ENCODE measurements around the gene ZIC5. TPM values are rescaled to one million over a fixed set of nuclear protein-coding genes. Genes with fewer than 3 reads are reported as not detected.
"Not testable (repeated sequence)": the region's sequence is repeated elsewhere in the genome, so short reads cannot be mapped to it uniquely, and the experiment has no call there.

ZIC5 gene
- total and polyA plus RNA-seq, 4 donors: 5.7 to 30.5 (median 8.8) TPM

DNA sequence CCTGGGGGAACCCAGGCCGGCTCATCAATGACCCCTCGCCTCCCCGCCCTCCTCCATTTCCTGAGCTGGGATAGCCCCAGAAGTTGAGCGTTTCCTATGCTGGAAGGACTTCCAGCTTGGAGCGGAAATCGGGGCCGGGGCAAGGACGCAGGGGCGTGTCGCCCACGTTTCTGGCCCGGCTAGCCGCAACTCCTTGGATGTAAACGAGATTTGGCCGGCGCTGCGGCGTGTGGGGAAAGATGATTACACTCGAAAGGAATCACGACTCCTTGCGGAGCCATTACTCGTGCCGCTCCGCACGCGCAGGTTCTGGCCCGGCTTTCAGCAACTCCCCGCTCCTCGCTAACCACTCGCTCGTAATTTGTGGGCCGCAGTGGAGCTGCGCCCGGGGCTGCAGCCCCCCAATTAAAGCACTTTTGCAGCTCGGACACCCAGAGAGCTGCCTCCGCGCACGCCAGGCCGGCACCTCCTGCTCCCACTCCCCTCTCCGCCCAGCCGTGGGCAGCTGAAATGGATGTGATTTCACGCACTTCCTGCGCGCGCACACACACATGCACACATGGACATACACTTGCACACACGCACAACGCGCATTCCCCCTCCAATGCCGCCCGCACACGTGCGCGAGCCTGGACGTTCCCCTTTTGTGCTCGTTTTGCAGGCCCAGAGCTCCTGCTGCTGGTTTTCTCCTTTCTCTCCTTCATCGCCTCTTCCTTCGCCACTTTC, 15.7 kb downstream of the ZIC5 start:
- peak in 2 of 6 donors; percentile 77 to 84 for DNase-seq (ENCODE audit: low read depth in 4 of 6, low spot score in 6 of 6)

DNA sequence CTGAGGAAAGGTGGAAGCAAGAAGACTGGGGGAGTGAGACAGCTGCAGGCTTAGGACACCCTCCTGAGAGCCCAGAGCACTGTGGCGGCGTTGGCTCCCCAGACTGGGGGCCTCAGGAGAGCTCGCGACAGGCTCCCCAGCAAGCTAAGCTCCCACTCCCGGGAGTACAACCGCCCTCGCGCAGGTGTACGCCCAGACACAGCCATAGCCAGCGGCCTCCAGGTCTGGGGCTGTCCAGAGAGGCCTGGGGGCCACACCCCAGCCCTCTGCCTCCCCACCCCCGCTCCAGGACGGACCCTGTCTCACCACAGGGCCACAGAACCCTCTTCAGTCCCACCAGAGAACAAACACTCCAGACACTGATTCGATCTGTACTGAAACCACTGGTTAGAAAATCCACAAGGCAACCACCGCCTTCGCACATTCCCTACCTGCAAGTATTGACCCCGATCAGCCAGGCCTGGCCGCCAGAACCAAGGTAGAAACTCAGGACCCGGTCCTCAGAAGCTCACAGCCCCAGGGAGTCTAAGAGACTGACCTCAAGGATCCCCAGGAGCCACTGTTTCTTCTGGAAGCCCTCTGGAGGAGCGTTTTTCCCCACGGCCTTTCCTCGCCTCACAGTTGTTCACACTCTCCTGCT, 16.3 kb downstream of the ZIC5 start:
- peaks cover 49% of the 10 kb centered on the region for H3K4me1 ChIP-seq (ENCODE audit: control insufficient read depth, insufficient read depth, low read length)
- H3K27ac ChIP-seq (ENCODE audit: low read depth, low read length): peak overlapping the region; percentile 78
- no peaks in the 10 kb centered on the region for H3K9me3 ChIP-seq (ENCODE audit: control insufficient read depth, insufficient read depth, low read length)
- no peak for DNase-seq (ENCODE audit: low read depth in 4 of 6, low spot score in 6 of 6)
- WGBS (ENCODE audit: insufficient coverage): 60% methylated on average over 21 of the region's 21 CpGs
- no peaks in the 10 kb centered on the region for H3K36me3 ChIP-seq (ENCODE audit: control insufficient read depth, insufficient read depth, low read length)
- peak overlapping the region; percentile 45 for H3K4me3 ChIP-seq (ENCODE audit: low read depth, low read length)
- H3K27me3 ChIP-seq (ENCODE audit: control insufficient read depth, insufficient read depth, low read length): peaks cover 85% of the 10 kb centered on the region

More for the DNA sequence above, 15.7 kb downstream of the ZIC5 start:
- peak overlapping the region; percentile 45 for H3K4me3 ChIP-seq (ENCODE audit: low read depth, low read length)
- H3K27ac ChIP-seq (ENCODE audit: low read depth, low read length): peak overlapping the region; percentile 78
- no peaks in the 10 kb centered on the region for H3K36me3 ChIP-seq (ENCODE audit: control insufficient read depth, insufficient read depth, low read length)
- peaks cover 85% of the 10 kb centered on the region for H3K27me3 ChIP-seq (ENCODE audit: control insufficient read depth, insufficient read depth, low read length)
- 10% methylated on average over 57 of the region's 57 CpGs for WGBS (ENCODE audit: insufficient coverage)
- H3K4me1 ChIP-seq (ENCODE audit: control insufficient read depth, insufficient read depth, low read length): peaks cover 49% of the 10 kb centered on the region
- H3K9me3 ChIP-seq (ENCODE audit: control insufficient read depth, insufficient read depth, low read length): no peaks in the 10 kb centered on the region

DNA sequence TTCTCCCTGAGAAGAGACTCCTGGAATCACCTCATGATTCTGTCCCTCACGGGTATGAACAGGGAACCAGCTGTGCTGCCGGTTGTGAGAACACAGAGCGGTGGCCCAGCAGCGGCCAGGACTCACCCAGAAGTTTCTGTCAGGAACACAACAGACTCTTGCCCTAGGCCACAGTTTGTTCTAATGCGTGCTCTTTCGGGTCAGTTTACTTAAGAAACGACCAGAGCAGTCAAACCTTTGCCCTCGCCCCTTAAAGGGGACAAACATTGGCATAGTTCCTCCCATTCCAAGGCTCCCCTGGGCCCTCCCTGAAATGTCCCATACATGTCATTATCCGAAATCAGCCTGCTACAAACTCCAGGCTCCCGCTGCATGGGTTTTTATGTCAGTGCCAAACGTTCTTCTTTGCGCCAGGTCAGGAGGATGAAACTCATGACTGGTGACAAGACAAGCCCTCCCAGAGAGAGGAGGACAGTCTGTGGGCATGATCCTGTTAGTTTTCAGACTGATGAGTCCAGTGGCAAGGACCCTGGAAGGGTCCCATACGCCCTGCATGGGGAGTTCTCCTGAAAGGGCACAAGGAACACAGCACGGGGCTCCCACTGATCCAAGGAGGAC, 18.3 kb downstream of the ZIC5 start:
- peaks cover 73% of the 10 kb centered on the region for H3K27me3 ChIP-seq (ENCODE audit: control insufficient read depth, insufficient read depth, low read length)
- DNase-seq (ENCODE audit: low read depth in 4 of 6, low spot score in 6 of 6): no peak
- peaks cover 37% of the 10 kb centered on the region for H3K4me1 ChIP-seq (ENCODE audit: control insufficient read depth, insufficient read depth, low read length)
- 67% methylated on average over 14 of the region's 14 CpGs for WGBS (ENCODE audit: insufficient coverage)
- H3K9me3 ChIP-seq (ENCODE audit: control insufficient read depth, insufficient read depth, low read length): no peaks in the 10 kb centered on the region
- H3K36me3 ChIP-seq (ENCODE audit: control insufficient read depth, insufficient read depth, low read length): no peaks in the 10 kb centered on the region
- H3K4me3 ChIP-seq (ENCODE audit: low read depth, low read length): no peak overlapping the region
- no peak overlapping the region for H3K27ac ChIP-seq (ENCODE audit: low read depth, low read length)

DNA sequence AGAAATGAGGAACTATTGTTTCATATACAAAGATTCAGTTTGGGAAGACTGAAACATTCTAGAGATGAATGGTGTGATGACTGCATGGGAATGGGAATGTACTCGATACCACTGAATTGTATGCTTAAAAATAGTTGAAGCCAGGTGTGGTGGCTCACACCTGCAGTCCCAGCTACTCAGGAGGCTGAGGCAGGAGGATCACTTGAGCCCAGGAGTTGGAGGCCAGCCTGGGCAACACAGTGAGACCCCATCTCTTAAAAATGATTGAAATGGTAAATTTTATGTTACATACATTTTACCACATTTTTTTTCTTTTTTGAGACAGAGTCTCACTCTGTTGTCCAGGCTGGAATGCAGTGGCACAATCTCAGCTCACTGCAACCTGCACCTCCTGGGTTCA, 19.9 kb downstream of the ZIC5 start:
- not testable (repeated sequence) for H3K9me3 ChIP-seq (ENCODE audit: control insufficient read depth, insufficient read depth, low read length); H3K36me3 ChIP-seq (ENCODE audit: control insufficient read depth, insufficient read depth, low read length); H3K4me3 ChIP-seq (ENCODE audit: low read depth, low read length); DNase-seq (ENCODE audit: low read depth in 4 of 6, low spot score in 6 of 6); H3K27ac ChIP-seq (ENCODE audit: low read depth, low read length)
- Histone ChIP-seq H3K4me1 (ENCODE audit: control insufficient read depth, insufficient read depth, low read length) (peaks cover 21% of the 10 kb centered on the region), H3K27me3 (ENCODE audit: control insufficient read depth, insufficient read depth, low read length) (peaks cover 57% of the 10 kb centered on the region)
- 100% methylated on average over 1 of the region's 1 CpG for WGBS (ENCODE audit: insufficient coverage)

DNA sequence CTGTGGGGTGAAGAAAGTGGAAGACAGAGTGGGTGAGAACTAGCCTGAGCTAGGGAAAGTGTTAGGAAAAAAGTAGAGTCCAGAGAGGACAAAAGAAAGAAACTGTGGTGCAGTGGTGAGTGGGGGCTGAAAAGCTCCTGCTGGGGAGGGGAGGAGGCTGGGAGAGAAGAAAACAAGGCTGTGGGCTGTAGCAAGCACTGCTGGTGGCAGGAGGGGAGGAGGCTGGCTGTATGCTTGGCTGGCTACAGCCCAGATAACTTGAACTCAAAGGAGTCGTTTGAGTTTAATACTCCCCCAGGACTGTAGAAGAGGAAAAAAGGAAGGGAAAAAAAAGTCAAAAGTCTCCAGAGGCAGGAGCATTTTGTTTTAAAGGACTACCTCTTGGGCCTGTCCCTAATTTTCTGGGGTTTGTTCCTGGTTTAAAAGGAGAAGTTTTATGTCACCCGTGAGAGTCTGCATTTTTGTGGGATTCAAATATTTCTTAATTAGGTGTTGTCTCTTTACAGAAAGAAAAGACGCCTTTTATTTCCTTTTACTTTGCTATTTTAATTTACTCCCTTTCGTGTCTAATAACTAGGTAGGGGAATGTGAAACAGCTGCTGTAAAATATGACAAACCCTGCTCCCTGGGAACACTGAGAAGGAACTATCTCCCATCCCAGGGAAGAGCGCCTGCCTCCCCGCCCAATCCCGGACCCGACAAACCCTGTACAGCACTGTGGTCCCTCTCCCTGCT, 21.7 kb downstream of the ZIC5 start:
- whole genome bisulfite sequencing (ENCODE audit: insufficient coverage): no CpG with 5 or more reads among the region's 8 CpGs
- peak in 2 of 6 donors; percentile 77 to 82 for DNase-seq (ENCODE audit: low read depth in 4 of 6, low spot score in 6 of 6)
- Histone ChIP-seq H3K9me3 (ENCODE audit: control insufficient read depth, insufficient read depth, low read length) (no peaks in the 10 kb centered on the region), H3K27ac (ENCODE audit: low read depth, low read length) (peak overlapping the region; percentile 71), H3K27me3 (ENCODE audit: control insufficient read depth, insufficient read depth, low read length) (peaks cover 39% of the 10 kb centered on the region), H3K4me1 (ENCODE audit: control insufficient read depth, insufficient read depth, low read length) (peaks cover 10% of the 10 kb centered on the region), H3K36me3 (ENCODE audit: control insufficient read depth, insufficient read depth, low read length) (no peaks in the 10 kb centered on the region), H3K4me3 (ENCODE audit: low read depth, low read length) (no peak overlapping the region)

DNA sequence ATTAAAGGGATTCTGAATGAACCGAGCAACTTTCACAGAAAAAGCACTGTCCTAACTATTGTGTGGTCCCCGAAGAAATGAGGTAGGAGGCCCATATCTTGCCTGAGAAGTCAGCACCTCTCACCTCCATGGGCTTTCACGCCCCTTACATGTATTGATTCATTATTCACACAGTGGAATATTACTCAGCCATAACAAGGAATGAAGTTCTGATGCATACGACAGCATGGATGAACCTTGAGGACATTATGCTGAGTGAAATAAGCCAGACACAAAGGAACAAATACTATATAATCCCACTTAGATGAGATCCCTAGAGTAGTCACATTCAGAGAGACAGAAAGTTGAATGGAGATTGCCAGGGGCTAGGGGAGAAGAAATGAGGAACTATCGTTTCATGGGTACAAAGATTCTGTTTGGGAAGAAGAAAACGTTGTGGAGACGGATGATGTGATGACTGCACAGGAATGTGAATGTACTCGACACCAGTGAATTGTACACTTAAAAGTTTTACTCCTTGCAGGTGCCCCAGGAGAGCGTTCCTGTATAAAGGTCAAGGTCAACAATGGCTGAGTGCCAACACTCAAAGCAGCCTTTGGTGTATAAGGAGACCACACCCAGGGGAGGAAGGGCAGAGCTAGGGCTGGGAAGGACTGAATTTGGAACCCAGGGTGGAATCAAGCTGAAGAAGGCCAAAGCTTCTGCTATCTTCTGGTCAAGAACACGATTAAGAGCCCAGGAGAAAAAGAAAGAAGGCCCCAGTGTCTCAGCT, 22.5 kb downstream of the ZIC5 start:
- DNase-seq (ENCODE audit: low read depth in 4 of 6, low spot score in 6 of 6): no peak
- Histone ChIP-seq H3K27ac (ENCODE audit: low read depth, low read length) (peak overlapping the region; percentile 71), H3K27me3 (ENCODE audit: control insufficient read depth, insufficient read depth, low read length) (peaks cover 32% of the 10 kb centered on the region), H3K4me1 (ENCODE audit: control insufficient read depth, insufficient read depth, low read length) (peaks cover 10% of the 10 kb centered on the region), H3K4me3 (ENCODE audit: low read depth, low read length) (no peak overlapping the region), H3K36me3 (ENCODE audit: control insufficient read depth, insufficient read depth, low read length) (no peaks in the 10 kb centered on the region), H3K9me3 (ENCODE audit: control insufficient read depth, insufficient read depth, low read length) (no peaks in the 10 kb centered on the region)
- WGBS (ENCODE audit: insufficient coverage): 76% methylated on average over 8 of the region's 10 CpGs

DNA sequence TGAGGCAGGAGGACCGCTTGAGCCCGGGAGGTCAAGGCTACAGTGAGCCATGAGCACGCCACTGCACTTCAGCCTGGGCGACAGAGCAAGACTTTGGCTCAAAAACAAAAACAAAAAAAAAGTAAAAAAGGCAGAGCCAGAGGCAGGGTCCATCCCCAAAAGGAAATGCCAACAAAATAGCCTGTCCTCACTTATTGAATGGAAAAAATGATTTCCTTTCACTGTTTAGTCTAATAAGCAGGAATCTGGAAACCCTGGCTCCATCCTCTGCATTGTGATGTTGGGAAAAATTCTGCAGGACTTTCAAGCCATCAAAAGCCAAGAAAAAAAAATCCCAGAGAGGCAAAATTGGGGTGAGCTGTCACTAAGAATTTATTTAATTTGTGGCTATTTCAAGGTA, 23.2 kb downstream of the ZIC5 start:
- no peak overlapping the region for H3K4me3 ChIP-seq (ENCODE audit: low read depth, low read length)
- no peaks in the 10 kb centered on the region for H3K36me3 ChIP-seq (ENCODE audit: control insufficient read depth, insufficient read depth, low read length)
- no peak for DNase-seq (ENCODE audit: low read depth in 4 of 6, low spot score in 6 of 6)
- peaks cover 27% of the 10 kb centered on the region for H3K27me3 ChIP-seq (ENCODE audit: control insufficient read depth, insufficient read depth, low read length)
- no peaks in the 10 kb centered on the region for H3K9me3 ChIP-seq (ENCODE audit: control insufficient read depth, insufficient read depth, low read length)
- peak overlapping the region; percentile 71 for H3K27ac ChIP-seq (ENCODE audit: low read depth, low read length)
- WGBS (ENCODE audit: insufficient coverage): 92% methylated on average over 2 of the region's 4 CpGs
- peaks cover 10% of the 10 kb centered on the region for H3K4me1 ChIP-seq (ENCODE audit: control insufficient read depth, insufficient read depth, low read length)

DNA sequence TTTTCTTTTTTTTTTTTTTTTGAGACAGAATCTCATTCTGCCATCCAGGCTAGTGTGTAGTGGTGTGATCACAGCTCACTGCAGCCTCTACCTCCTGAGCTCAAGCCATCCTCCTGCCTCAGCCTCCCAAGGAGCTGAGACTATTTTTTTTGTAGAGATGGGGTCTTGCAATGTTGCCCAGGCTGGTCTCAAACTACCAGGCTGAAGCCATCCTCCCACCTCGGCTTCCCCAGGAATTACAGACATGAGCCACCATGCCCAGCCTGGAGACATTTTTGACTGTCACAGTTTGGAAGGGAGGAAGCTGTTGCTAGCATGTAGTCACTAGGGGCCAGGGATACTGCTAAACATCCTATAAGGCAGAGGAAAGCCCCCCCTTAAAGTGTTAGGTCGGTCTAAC, 23.9 kb downstream of the ZIC5 start:
- Histone ChIP-seq H3K4me3 (ENCODE audit: low read depth, low read length) (no peak overlapping the region), H3K9me3 (ENCODE audit: control insufficient read depth, insufficient read depth, low read length) (no peaks in the 10 kb centered on the region), H3K27ac (ENCODE audit: low read depth, low read length) (no peak overlapping the region), H3K36me3 (ENCODE audit: control insufficient read depth, insufficient read depth, low read length) (no peaks in the 10 kb centered on the region), H3K27me3 (ENCODE audit: control insufficient read depth, insufficient read depth, low read length) (peaks cover 23% of the 10 kb centered on the region), H3K4me1 (ENCODE audit: control insufficient read depth, insufficient read depth, low read length) (peaks cover 10% of the 10 kb centered on the region)
- no CpG with 5 or more reads among the region's 2 CpGs for WGBS (ENCODE audit: insufficient coverage)
- no peak for DNase-seq (ENCODE audit: low read depth in 4 of 6, low spot score in 6 of 6)

DNA sequence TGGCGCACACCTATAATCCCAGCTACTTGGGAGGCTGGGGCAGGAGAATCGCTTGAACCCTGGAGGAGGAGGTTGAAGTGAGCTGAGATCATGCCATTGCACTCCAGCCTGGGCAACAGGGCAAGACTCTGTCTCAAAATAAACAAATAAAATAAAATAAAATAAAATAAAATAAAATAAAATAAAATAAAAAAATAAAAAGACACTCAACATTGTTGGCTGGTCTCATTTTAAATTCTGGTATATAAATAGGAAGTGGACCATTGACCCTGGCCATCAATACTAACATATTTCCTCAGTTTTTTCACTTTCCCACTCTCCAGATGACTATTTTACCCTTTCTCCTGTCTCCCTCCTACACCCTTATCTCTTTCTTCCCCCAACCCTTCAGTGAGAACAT, 26.1 kb downstream of the ZIC5 start:
- no CpG with 5 or more reads among the region's 2 CpGs for WGBS (ENCODE audit: insufficient coverage)
- not testable (repeated sequence) for H3K27me3 ChIP-seq (ENCODE audit: control insufficient read depth, insufficient read depth, low read length); DNase-seq (ENCODE audit: low read depth in 4 of 6, low spot score in 6 of 6); H3K36me3 ChIP-seq (ENCODE audit: control insufficient read depth, insufficient read depth, low read length); H3K9me3 ChIP-seq (ENCODE audit: control insufficient read depth, insufficient read depth, low read length); H3K4me1 ChIP-seq (ENCODE audit: control insufficient read depth, insufficient read depth, low read length); H3K27ac ChIP-seq (ENCODE audit: low read depth, low read length); H3K4me3 ChIP-seq (ENCODE audit: low read depth, low read length)
